Superior temporal gyrus (tissue), 1 donor: ENCODE data around the gene TBX1.

Experiments
- DNase-seq: peaks from one replicate; pipeline ENCODE4 v3.0.0-alpha.2; 2016; ENCODE audit errors: extremely low spot score

The TBX1 gene

DNA sequence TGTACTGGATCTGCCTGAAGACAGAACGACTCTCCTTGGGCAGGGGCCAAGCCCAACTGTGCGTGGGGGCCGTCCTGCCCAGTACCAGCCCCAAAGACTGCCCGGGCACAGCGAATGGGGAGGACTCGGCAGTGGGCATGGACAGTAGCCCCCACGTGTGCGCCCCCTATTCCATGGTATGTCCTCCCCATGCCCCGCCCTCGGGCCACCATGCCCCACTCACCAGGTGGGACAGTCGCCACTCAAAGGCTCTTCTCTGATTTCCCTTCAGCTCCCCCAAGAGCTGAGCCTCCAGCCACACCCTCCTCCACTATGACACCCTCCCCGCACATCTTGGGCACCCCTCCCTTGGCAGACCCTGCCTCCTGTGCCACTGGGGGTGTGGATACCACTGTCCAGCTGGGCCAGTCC, 50.6 kb downstream of the TBX1 start:
- no peak for DNase-seq

- no peak for DNase-seq
These were observed 51.5 kb downstream of the TBX1 start for GRCh38 chr22:19811811-19812771.

DNA sequence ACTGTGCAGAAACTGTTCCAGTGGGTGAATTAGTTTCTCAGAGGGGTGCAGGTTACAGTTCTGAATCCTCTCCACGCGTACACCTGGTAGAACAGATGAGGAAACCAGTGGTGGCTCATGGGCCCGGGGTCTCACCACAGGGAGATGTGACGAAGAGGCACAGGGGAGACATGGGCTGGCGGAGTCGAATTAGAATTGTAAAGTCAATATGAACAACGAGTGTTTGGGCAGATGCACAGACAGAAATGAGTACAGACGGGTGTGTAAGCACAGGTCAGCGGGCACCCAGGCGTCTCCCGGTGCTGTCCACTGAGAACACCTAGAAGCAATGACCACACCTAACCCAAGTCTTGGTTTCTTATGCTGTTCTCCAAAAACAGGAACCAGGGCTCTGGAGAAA, 52.3 kb downstream of the TBX1 start:
- DNase-seq, result no peak

DNA sequence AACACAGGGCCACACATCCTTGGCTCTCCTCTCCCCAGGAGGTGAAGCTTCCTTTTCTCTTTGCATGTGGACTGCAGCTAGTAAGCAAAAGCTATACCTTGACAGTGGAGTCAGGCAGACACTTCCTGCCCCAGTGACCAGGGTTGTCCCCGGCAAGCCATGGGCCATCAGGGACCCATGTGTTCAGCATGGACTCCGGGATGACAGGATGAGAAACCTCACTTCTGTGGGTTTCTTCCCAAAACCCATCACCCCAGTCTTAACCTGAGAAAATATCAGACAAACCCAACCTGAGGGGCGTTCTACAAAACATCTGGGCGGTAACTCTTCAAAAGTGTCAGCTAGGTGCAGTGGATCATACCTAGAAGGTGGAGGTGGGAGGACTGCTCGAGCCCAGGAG, 53.9 kb downstream of the TBX1 start:
- no peak for DNase-seq

DNA sequence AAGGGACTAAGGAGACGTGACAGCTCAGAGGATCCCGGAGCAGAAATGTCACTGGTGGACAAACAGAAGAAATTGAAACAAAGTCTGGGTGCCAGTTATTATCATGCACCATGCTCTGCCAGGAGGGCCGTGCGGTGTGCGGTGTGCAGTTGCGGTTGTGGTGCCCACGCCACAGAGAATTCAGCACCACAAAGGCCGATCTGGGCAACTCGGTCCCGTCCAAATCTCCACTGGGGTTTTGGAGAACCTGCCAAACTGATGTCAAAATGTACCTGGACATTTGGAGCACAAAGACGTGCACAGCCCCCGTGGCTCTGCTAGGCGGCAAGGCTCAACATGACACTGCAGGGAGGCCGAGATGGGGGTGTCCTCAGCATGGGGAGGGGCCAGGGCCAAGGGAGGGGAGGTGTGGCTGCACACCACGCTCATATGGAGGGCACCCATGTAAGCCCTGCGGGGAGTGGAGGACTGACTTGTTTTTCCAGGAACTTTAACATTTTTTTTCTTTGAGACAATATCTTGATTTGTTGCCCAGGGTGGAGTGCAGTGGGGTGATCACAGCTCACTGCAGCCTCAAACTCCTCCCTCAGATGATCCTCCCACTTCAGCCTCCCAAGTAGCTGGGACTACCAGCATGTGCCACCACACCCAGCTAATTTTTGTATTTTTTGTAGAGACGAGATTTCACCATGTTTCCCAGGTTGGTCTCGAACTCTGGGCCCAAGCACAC, 54.7 kb downstream of the TBX1 start:
- DNase-seq, result no peak

DNA sequence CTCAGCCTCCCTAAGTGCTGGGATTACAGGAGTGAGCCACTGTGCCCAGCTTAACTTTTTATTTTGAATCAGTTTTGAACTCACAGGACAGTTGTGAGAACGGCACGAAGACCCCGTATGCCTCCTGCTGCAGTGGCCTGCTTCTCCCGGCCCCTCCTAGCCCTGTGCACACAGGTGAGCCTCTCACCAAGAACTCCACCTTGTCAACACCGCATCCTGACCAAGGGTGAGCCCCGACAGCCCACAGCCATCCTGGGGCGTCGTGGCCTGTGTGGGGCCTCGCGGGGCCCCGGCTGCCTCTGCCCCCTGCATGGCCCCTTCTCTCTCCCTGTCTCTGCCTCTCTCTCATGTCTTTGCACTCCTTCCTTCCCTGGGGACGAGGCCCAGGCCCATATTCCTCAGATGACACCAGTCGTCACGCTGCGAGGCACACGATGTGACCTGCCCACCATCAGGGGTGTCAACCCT, 55.3 kb downstream of the TBX1 start:
- no peak for DNase-seq

GRCh38 chr22:19816372-19817119, 56.0 kb downstream of the TBX1 start:
- DNase-seq, result no peak
